D721Med (cell line): ENCODE measurements around the gene WDR5.
A peak's percentile ranks its signal among the peaks of the same experiment; 100 is the strongest.

Source experiments
- DNase-seq: peaks from one replicate; pipeline ENCODE4 v3.0.0; 2011; ENCODE audit warnings: low spot score; ENCODE audit not compliant: insufficient read length
- FAIRE-seq: peaks from 2 replicates; lab custom pipeline; 2011; peaks lifted over from hg19 to GRCh38; lab: Jason Lieb, UNC
- CTCF ChIP-seq: IDR thresholded peaks from 2 replicates; pipeline ENCODE4 v1.5.1; 2012; ENCODE audit warnings: mild to moderate bottlenecking, control low read depth; ENCODE audit not compliant: insufficient read depth; ENCODE audit errors: missing control alignments

Gene WDR5

GRCh38 chr9:134198791-134199190 is 62.9 kb downstream of the WDR5 start:
- FAIRE-seq (no peak), DNase-seq (no peak)
- no peak for TF ChIP-seq CTCF

- TF ChIP-seq CTCF = no peak
- FAIRE-seq (no peak), DNase-seq (no peak)
Measured at GRCh38 chr9:134200730-134201129, 64.8 kb downstream of the WDR5 start.

- DNase-seq (no peak), FAIRE-seq (no peak)
- no peak for TF ChIP-seq CTCF
Measured at GRCh38 chr9:134203224-134203623, 67.3 kb downstream of the WDR5 start.

- DNase-seq (no peak), FAIRE-seq (no peak)
- TF ChIP-seq CTCF = no peak
Measured at GRCh38 chr9:134204041-134204440, 68.2 kb downstream of the WDR5 start.

- FAIRE-seq (no peak), DNase-seq (peak; percentile 9)
- TF ChIP-seq CTCF = no peak
Measured at GRCh38 chr9:134204991-134205578, 69.2 kb downstream of the WDR5 start.

GRCh38 chr9:134205672-134206310 is 69.9 kb downstream of the WDR5 start:
- peak; percentile 50 for DNase-seq
- TF ChIP-seq CTCF = peak; percentile 6
- FAIRE-seq = no peak
